Right lobe of liver (tissue), 6 donors: ENCODE results near the gene NMRAL1. TPM values are rescaled to one million over a fixed set of nuclear protein-coding genes. Genes with fewer than 3 reads are reported as not detected.
A peak's percentile ranks its signal among the peaks of the same experiment; 100 is the strongest.

ENCODE experiments used
- ATAC-seq, 4 donors: fragments of 200-7000 bp; cut with Tn5 transposase; one replicate each; pipeline ENCODE4 v1.9.1; 2020; ENCODE audit warnings: mild to moderate bottlenecking in 4 of 4, moderate library complexity in 4 of 4
- DNase-seq, 3 donors: peaks; one replicate each; pipeline ENCODE4 v3.0.0-alpha.2; 2020
- H3K27ac ChIP-seq, 3 donors: fragments of 200-600 bp; one replicate each; pipeline ENCODE4 v1.8.0; 2022
- H3K27me3 ChIP-seq, 2 donors: fragments of 200-600 bp; one replicate each; pipeline ENCODE4 v1.8.0; 2022
- H3K36me3 ChIP-seq, 4 donors: fragments of 200-600 bp; sonication (generic) in 1 of 4; one replicate each; pipeline versions ENCODE4 v1.5.1 to v1.8.0; 2017 to 2022; ENCODE audit warnings: control low read depth in 1 of 4
- H3K4me1 ChIP-seq, 4 donors: fragments of 200-600 bp; sonication (generic) in 1 of 4; one replicate each; pipeline versions ENCODE4 v1.5.1 to v1.8.0; 2017 to 2022; ENCODE audit warnings: control low read depth in 1 of 4
- H3K4me3 ChIP-seq, 3 donors: fragments of 200-600 bp; one replicate each; pipeline ENCODE4 v1.8.0; 2022
- H3K9me3 ChIP-seq, 4 donors: fragments of 200-600 bp; sonication (generic) in 1 of 4; one replicate each; pipeline versions ENCODE4 v1.5.1 to v1.8.0; 2017 to 2022; ENCODE audit warnings: control low read depth in 1 of 4
- CTCF ChIP-seq, 4 donors: fragments of 200-600 bp in 3 of 4; fragments of 450-650 bp in 1 of 4; IDR thresholded peaks; one replicate each; pipeline versions ENCODE4 v1.5.1 to v1.8.0; 2016 to 2022; ENCODE audit warnings: antibody characterized with exemption in 4 of 4, mild to moderate bottlenecking in 2 of 4
- POLR2A ChIP-seq: fragments of 450-650 bp; IDR thresholded peaks from one replicate; pipeline ENCODE4 v1.6.1; 2017; ENCODE audit warnings: antibody characterized with exemption, mild to moderate bottlenecking
- WGBS: methylation state at CpG from one replicate; pipeline ENCODE4 v1.1.6; 2018; ENCODE audit warnings: low coverage, low lambda C conversion rate; ENCODE audit not compliant: insufficient coverage; ENCODE audit errors: missing lambda C conversion rate; 5-methylcytosine and 5-hydroxymethylcytosine counted together
- intact Hi-C, 2 donors: fragments of 100-400 bp; cut with DNase I; formaldehyde crosslinking; loops; one replicate each; pipeline versions ENCODE4 v1.11.2 to v1.14.1; 2022
- total RNA-seq, 6 experiments: library from RNA; depleted of rRNA in 2 of 6; stranded (reverse); fragments of >200 nt in 2 of 6; fragmentation: NEBNext Ultra II Directional in 3 of 6; extraction: Animal tissue kit (Norgen Biotek cat#: 25700) in 3 of 6; gene quantifications; one replicate each; pipeline versions ENCODE4 v1.1.0 to v1.2.4, GENCODE V29; 2016 to 2023
- donor health status: DM: no; HTN: yes; CAD: no.
- donor health status: DM: no; HTN: no; CAD: no.
- donor health status: DM: no; HTN: no; CAD: no.
- donor health status: DM: no; HTN: yes; CAD: no.
- donor health status: DM: no; HTN: yes; CAD: no.

The NMRAL1 gene
- total RNA-seq, 6 experiments from 2014 or later, result 19.9 to 44.0 (median 35.5) TPM

DNA sequence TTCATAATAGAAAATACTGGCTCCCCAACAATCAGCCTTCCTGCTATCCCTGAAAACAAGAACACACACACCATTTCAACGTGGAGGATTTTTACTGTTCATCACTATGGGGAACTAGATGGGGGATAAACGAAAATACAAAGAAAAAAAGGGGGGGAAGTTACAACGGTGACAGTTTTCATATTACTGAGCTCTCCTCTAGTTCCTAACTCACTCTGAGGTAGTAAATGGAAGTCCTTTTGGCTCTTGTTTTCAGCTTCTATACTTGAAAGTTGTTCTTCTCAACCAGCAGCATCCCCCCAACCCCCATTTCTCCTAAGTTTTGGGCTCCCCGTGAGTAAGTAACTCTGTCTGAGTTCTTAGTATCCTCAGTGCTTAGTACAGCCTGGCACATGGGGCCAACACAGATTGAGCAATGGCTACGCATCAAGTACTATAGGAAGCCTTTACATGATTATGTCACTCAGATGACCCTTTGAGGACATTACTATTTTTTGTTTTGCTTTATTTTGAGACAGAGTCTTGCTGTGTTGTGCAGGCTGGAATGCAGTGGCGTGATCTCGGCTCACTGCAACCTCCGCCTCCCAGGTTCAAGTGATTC lies 53.8 kb downstream of the NMRAL1 start:
- 64% methylated on average over 8 of the region's 8 CpGs for WGBS

DNA sequence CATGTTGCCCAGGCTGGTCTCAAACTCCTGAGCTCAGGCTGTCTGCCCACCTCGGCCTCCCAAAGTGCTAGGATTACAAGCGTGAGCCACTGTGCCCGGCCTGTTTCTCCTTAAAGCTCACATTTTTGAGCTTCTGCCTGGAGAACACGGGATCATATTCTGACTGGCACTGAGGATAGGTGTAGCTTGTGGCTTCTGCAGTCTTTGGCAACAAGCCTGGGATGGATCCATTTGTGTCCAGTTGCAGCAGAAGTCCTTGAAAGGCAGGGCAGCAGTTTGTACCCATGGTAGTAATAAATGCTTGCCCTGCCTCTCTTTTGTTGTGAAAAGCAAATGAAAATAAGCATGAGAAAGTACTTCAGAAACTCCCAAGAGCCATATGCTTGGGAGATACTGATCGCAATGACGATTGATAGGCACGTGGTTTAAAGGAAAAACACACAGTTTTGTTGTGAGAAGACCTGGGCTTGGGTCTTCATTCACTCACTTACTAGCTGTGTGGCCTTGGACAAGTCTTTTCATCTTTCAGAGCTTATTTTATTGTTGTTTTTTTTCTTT lies 54.9 kb downstream of the NMRAL1 start:
- Histone ChIP-seq H3K9me3 (no peaks in the 10 kb centered on the region), H3K27me3 (no peaks in the 10 kb centered on the region), H3K4me3 (no peak overlapping the region), H3K36me3 (no peaks in the 10 kb centered on the region), H3K4me1 (peaks cover 0 to 4% (median 2%) of the 10 kb centered on the region in 4 donors), H3K27ac (no peak overlapping the region)
- TF ChIP-seq POLR2A (no peak), CTCF (IDR thresholded peaks at IDR 0.05) (no peak)
- ATAC-seq (no peak), DNase-seq (peak in 1 of 3 donors; percentile 22)
- intact Hi-C loops, result no loop called here
- WGBS, result 69% methylated on average over 4 of the region's 7 CpGs

More for the DNA sequence above, 53.8 kb downstream of the NMRAL1 start:
- H3K9me3 ChIP-seq, result no peaks in the 10 kb centered on the region
- DNase-seq, result peak in 1 of 3 donors; percentile 2
- ATAC-seq, result no peak
- H3K36me3 ChIP-seq, result no peaks in the 10 kb centered on the region
- TF ChIP-seq POLR2A (no peak), CTCF (IDR thresholded peaks at IDR 0.05) (no peak)
- H3K4me3 ChIP-seq, result no peak overlapping the region
- H3K27ac ChIP-seq, result no peak overlapping the region
- intact Hi-C loops, result no loop called here
- peaks cover 0 to 4% (median 2%) of the 10 kb centered on the region in 4 donors for H3K4me1 ChIP-seq
- H3K27me3 ChIP-seq, result no peaks in the 10 kb centered on the region

- TF ChIP-seq CTCF (IDR thresholded peaks at IDR 0.05), result no peak
- peak; percentile 85 for TF ChIP-seq POLR2A
These were observed 58.0 kb downstream of the NMRAL1 start, which contains the start of gene CORO7 for GRCh38 chr16:4416200-4417032. Gene CORO7, minus strand, starts transcription at chr16:4416596. Its CDS starts 78 bp downstream, at chr16:4416518.

GRCh38 chr16:4415538-4416199 lies 58.8 kb downstream of the NMRAL1 start:
- no peaks in the 10 kb centered on the region for H3K9me3 ChIP-seq
- no peaks in the 10 kb centered on the region for H3K27me3 ChIP-seq
- H3K27ac ChIP-seq, result peak overlapping the region; percentile 62 to 92 (median 75)
- TF ChIP-seq CTCF (IDR thresholded peaks at IDR 0.05) (peak in 1 of 4 donors; percentile 6), POLR2A (no peak)
- H3K36me3 ChIP-seq, result no peaks in the 10 kb centered on the region
- 3% methylated on average over 13 of the region's 44 CpGs for WGBS
- ATAC-seq (peak; percentile 28 to 41 (median 30)), DNase-seq (peak; percentile 71 to 78 (median 73))
- intact Hi-C loops, result no loop called here
- H3K4me3 ChIP-seq, result peak overlapping the region; percentile 85 to 99 (median 91)
- peaks cover 0 to 4% (median 2%) of the 10 kb centered on the region in 4 donors for H3K4me1 ChIP-seq

More at GRCh38 chr16:4416200-4417032, 58.0 kb downstream of the NMRAL1 start, which contains the start of gene CORO7:
- Histone ChIP-seq H3K9me3 (no peaks in the 10 kb centered on the region), H3K4me3 (peak within 1 kb of the TSS; percentile 85 to 99 (median 91)), H3K4me1 (peaks cover 0 to 4% (median 2%) of the 10 kb centered on the region in 4 donors), H3K27me3 (no peaks in the 10 kb centered on the region), H3K36me3 (no peaks in the 10 kb centered on the region), H3K27ac (peak within 1 kb of the TSS; percentile 62 to 92 (median 75))
- intact Hi-C loops, result no loop called here
- ATAC-seq, result peak; percentile 95 to 98 (median 96)
- peak; percentile 98 to 99 (median 99) for DNase-seq
- 1% methylated on average over 24 of the region's 92 CpGs for WGBS
